SK-N-MC (cell line): ENCODE data around the gene PCYT2.

ENCODE experiments used
- EZH2 ChIP-seq: fragments of 200-600 bp; sonication (generic); IDR thresholded peaks from one replicate; pipeline ENCODE4 v1.6.1; 2017; ENCODE audit warnings: antibody characterized with exemption
- FOXP2 ChIP-seq: optimal IDR thresholded peaks from 2 replicates; pipeline ENCODE3; 2011; ENCODE audit warnings: mild to moderate bottlenecking, moderate library complexity; ENCODE audit not compliant: insufficient read depth; ENCODE audit errors: extremely low read length, control extremely low read depth

DNA sequence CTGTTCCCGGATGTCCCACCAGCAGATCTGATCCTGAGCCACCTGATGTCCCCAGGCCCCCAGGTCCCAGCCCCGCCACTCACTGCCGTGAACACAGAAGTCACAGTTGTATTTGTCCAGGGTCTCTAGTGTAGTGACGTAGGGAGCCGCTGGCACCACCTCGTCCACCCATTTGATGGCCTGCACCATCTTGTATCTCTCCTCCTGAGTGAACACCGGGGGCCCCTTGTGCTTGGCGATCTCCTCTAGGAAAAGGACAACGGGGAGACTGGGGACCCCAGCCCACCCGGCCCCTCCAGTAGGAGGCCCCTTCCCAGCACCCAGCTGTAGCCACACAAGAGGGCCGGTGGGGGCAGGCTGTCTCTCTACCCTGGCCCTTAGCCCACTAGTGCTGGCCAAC, 2.4 kb downstream of the PCYT2 start:
- TF ChIP-seq EZH2, result no peak
- TF ChIP-seq FOXP2, result no peak
